Measurements from ENCODE around the gene S100A4. TPM values are rescaled to one million over a fixed set of nuclear protein-coding genes. Genes with fewer than 3 reads are reported as not detected.

S100A4 gene
- total RNA-seq, 1 donor from 2014 or later = 375 TPM

GRCh38 chr1:153534925-153535241, 10.7 kb downstream of the S100A4 start:
- Histone ChIP-seq H3K9me3 (no peaks in the 10 kb centered on the region), H3K36me3 (peaks cover 0 to 4% of the 10 kb centered on the region in 2 donors), H3K27ac (peak overlapping the region; percentile 100), H3K4me1 (peaks cover 70% of the 10 kb centered on the region), H3K27me3 (no peaks in the 10 kb centered on the region), H3K4me3 (peak overlapping the region; percentile 96 to 99)
- no peak for DNase-seq (ENCODE audit: extremely low spot score in 2 of 2)
- intact Hi-C loops (cut with DNase I) = loop anchor here (5.0 kb wide), 1 partner anchor 92 kb away; the partner anchor contains the start of genes S100A1 and S100A13
- TF ChIP-seq POLR2A (IDR thresholded peaks at IDR 0.05) = no peak
- no peak for TF ChIP-seq CTCF (IDR thresholded peaks at IDR 0.05)
- TF ChIP-seq POLR2AphosphoS5 (IDR thresholded peaks at IDR 0.05; ENCODE audit: insufficient read depth in 1 of 2, low read depth in 1 of 2) = no peak

- peak in 1 of 2 donors; percentile 89 for DNase-seq (ENCODE audit: extremely low spot score in 2 of 2)
- H3K9me3 ChIP-seq = no peaks in the 10 kb centered on the region
- peak overlapping the region; percentile 96 to 99 for H3K4me3 ChIP-seq
- H3K27me3 ChIP-seq = no peaks in the 10 kb centered on the region
- TF ChIP-seq CTCF (IDR thresholded peaks at IDR 0.05) (no peak), POLR2A (IDR thresholded peaks at IDR 0.05) (no peak), POLR2AphosphoS5 (IDR thresholded peaks at IDR 0.05; ENCODE audit: insufficient read depth in 1 of 2, low read depth in 1 of 2) (no peak)
- intact Hi-C loops (cut with DNase I) = loop anchor here (5.0 kb wide), 1 partner anchor 93 kb away; the partner anchor contains the start of genes S100A1 and S100A13
- peaks cover 70% of the 10 kb centered on the region for H3K4me1 ChIP-seq
- H3K36me3 ChIP-seq = peaks cover 0 to 4% of the 10 kb centered on the region in 2 donors
- peak overlapping the region; percentile 100 for H3K27ac ChIP-seq
Measured at GRCh38 chr1:153534226-153534924, 11.2 kb downstream of the S100A4 start.

- no peaks in the 10 kb centered on the region for H3K9me3 ChIP-seq
- H3K27me3 ChIP-seq = no peaks in the 10 kb centered on the region
- peak in 1 of 2 donors; percentile 96 for DNase-seq (ENCODE audit: extremely low spot score in 2 of 2)
- peak overlapping the region; percentile 96 to 99 for H3K4me3 ChIP-seq
- peaks cover 0 to 4% of the 10 kb centered on the region in 2 donors for H3K36me3 ChIP-seq
- intact Hi-C loops (cut with DNase I) = loop anchor here (1.0 to 5.0 kb wide), 2 partner anchors 35 to 94 kb away; partner anchors contain the start of genes S100A1 and S100A13
- TF ChIP-seq POLR2A (IDR thresholded peaks at IDR 0.05) = no peak
- peak; percentile 10 to 65 for TF ChIP-seq POLR2AphosphoS5 (IDR thresholded peaks at IDR 0.05; ENCODE audit: insufficient read depth in 1 of 2, low read depth in 1 of 2)
- peak overlapping the region; percentile 100 for H3K27ac ChIP-seq
- peaks cover 67% of the 10 kb centered on the region for H3K4me1 ChIP-seq
Measured at GRCh38 chr1:153533689-153534201, 11.9 kb downstream of the S100A4 start.

GRCh38 chr1:153532769-153533599, 12.6 kb downstream of the S100A4 start:
- H3K36me3 ChIP-seq = peaks cover 0 to 4% of the 10 kb centered on the region in 2 donors
- peak in 1 of 2 donors; percentile 37 for TF ChIP-seq POLR2A (IDR thresholded peaks at IDR 0.05)
- peak; percentile 85 to 96 (median 92) for TF ChIP-seq CTCF (IDR thresholded peaks at IDR 0.05)
- peak; percentile 71 to 83 for TF ChIP-seq POLR2AphosphoS5 (IDR thresholded peaks at IDR 0.05; ENCODE audit: insufficient read depth in 1 of 2, low read depth in 1 of 2)
- no peaks in the 10 kb centered on the region for H3K9me3 ChIP-seq
- H3K27me3 ChIP-seq = no peaks in the 10 kb centered on the region
- peak overlapping the region; percentile 100 for H3K27ac ChIP-seq
- H3K4me3 ChIP-seq = peak overlapping the region; percentile 96 to 99
- H3K4me1 ChIP-seq = peaks cover 61% of the 10 kb centered on the region
- intact Hi-C loops (cut with DNase I) = loop anchor here (1.0 to 5.0 kb wide), 2 partner anchors 35 to 94 kb away; partner anchors contain the start of genes S100A1 and S100A13
- DNase-seq (ENCODE audit: extremely low spot score in 2 of 2) = peak in 1 of 2 donors; percentile 96

DNA sequence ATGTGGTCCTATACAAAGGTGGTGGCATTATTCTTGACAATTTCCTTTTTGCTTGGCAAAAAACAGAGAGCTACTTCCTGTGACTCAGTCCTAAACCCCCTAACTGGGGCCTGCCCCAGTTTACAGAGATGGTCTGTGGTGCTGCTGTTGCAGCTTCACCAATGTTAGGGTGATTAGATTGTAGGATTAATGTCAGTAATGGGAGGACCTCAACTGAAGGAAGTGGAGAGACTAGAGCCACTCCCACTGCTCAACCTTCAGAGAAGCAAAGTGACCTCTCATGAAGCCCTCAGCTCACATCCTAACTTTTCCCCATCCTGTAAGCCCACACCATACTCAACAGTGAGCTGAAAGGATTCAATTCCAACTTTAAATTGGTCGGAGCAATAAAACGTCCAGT, 13.4 kb downstream of the S100A4 start:
- H3K4me3 ChIP-seq = no peak overlapping the region
- H3K4me1 ChIP-seq = peaks cover 61% of the 10 kb centered on the region

More for the DNA sequence above, 13.4 kb downstream of the S100A4 start:
- Histone ChIP-seq H3K27me3 (no peaks in the 10 kb centered on the region), H3K36me3 (peaks cover 0 to 4% of the 10 kb centered on the region in 2 donors), H3K9me3 (no peaks in the 10 kb centered on the region), H3K27ac (peak overlapping the region; percentile 100)
- DNase-seq (ENCODE audit: extremely low spot score in 2 of 2) = no peak
- intact Hi-C loops (cut with DNase I) = loop anchor here (5.0 kb wide), 1 partner anchor 95 kb away; the partner anchor contains the start of genes S100A1 and S100A13
- no peak for TF ChIP-seq CTCF (IDR thresholded peaks at IDR 0.05)
- no peak for TF ChIP-seq POLR2A (IDR thresholded peaks at IDR 0.05)
- TF ChIP-seq POLR2AphosphoS5 (IDR thresholded peaks at IDR 0.05; ENCODE audit: insufficient read depth in 1 of 2, low read depth in 1 of 2) = no peak

Measured in vagina (tissue), 2 donors.